ENCODE data around the gene PKDREJ. TPM values are rescaled to one million over a fixed set of nuclear protein-coding genes. Genes with fewer than 3 reads are reported as not detected.

Gene PKDREJ
- total and polyA plus RNA-seq, 7 experiments from 2014 or later = not detected

DNA sequence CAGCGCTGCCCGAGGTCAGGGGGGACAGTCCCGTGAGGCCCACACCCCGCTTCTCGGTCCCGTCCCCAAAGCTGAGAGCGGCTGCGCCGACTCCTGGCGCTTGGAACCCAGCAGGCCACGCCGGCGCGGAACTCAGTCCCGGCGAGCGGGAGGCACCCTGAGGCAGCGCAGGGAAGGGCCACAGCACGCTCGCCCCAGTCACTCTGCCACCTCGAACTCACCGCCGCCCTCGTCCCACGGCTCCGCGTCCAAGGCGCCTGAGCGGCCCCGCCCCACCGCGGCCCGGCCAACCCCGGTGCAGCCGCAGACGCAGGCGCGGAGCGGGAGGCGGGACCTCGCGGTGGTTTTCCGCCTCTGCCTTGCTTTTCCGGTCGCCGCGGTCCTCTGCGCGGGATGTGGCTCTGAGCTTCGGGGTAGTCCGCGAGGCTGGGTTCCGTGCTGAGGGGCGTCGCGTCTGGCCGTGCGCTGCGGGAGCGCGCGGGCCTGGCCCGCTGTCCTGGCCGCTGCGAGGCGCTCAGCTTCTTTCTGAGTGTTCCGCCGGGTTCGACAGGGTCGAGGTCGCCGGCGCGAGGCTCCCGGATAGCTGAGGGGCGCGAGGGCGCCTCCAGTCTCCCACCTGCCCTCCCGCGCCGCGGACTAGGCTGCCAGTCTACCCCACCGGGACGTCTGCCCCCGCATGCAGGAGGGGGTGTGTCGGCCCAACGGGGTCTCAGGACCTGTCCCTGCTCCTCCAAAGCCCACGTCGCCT, 12.9 kb downstream of the PKDREJ start, which contains the start of gene CDPF1:
Gene CDPF1 (minus strand): TSS at position 259 of the 748 bp plus-strand sequence. CDS start 2,009 bp downstream, outside the sequence.
- H3K27ac Mint-ChIP-seq = peak within 1 kb of the TSS; percentile 51 to 92 (median 77)
- peak within 1 kb of the TSS; percentile 77 for H3K27ac ChIP-seq (ENCODE audit: low read depth, low read length)
- ChIA-PET CTCF (interaction anchor here (0.8 to 1.3 kb wide), 3 partner anchors 46 to 129 kb away, joined by 3 to 4 read pairs (median 3); no protein-coding TSS in a partner anchor), POLR2A (interaction anchor here (0.7 to 3.1 kb wide), 7 partner anchors 9 to 214 kb away, joined by 3 to 19 read pairs (median 4); partner anchors contain the start of genes GTSE1 and TTC38)
- peaks cover 0 to 5% (median 0%) of the 10 kb centered on the region in 11 donors for H3K9me3 Mint-ChIP-seq
- DNase-seq = peak; percentile 82 to 96 (median 86)
- H3K27me3 ChIP-seq (ENCODE audit: control insufficient read depth in 2 of 2, insufficient read depth in 2 of 2, low read length in 2 of 2) = no peaks in the 10 kb centered on the region
- intact Hi-C loops (cut with micrococcal nuclease) = loop anchor here (1.0 to 10.0 kb wide), 8 partner anchors 17 to 238 kb away; partner anchors contain the start of genes GTSE1 (in 2 of the 2) and TRMU (in 1 of the 2)
- H3K4me3 ChIP-seq (ENCODE audit: low read length) = peak within 1 kb of the TSS; percentile 71
- H3K4me3 Mint-ChIP-seq = peak within 1 kb of the TSS; percentile 74 to 93 (median 83)
- H3K4me1 ChIP-seq (ENCODE audit: control insufficient read depth in 2 of 2, insufficient read depth in 2 of 2, low read length in 2 of 2) = peaks cover 5 to 7% of the 10 kb centered on the region in 2 donors
- H3K27me3 Mint-ChIP-seq = no peaks in the 10 kb centered on the region
- peaks cover 0 to 4% (median 0%) of the 10 kb centered on the region in 3 experiments for H3K36me3 ChIP-seq (ENCODE audit: control insufficient read depth in 2 of 3, insufficient read depth in 3 of 3, low read length in 3 of 3)
- H3K4me1 Mint-ChIP-seq = peaks cover 17 to 32% (median 29%) of the 10 kb centered on the region in 7 donors
- peak; percentile 97 for ATAC-seq
- peaks cover 0 to 6% (median 0%) of the 10 kb centered on the region in 5 donors for H3K36me3 Mint-ChIP-seq
- H3K9me3 ChIP-seq (ENCODE audit: control insufficient read depth in 2 of 3, low read length in 3 of 3) = no peaks in the 10 kb centered on the region

DNA sequence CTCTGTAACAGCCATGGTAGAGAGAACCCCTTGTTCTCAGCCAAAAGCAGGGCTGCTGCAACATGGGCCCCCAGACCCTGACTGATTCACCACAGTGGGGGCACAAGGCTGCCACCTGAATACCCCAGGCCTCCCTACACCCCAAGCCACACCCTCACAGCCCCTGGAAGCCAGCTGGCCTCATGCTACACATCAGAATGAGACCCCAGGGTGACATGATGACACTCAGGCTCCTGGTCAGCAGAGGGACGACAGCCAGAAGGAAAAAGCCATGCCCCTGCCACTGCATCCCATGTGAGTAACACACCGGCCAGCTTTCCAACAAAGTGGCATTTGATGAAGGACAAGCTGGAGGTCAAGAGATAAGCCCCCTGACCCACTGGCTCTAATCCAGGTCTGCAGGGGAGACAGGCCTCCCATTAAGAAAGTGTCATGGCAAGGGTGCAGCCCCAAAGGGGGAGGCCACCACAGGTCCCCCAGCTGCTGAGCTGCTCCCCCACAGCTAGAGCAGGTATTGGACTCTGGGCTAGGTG, 15.6 kb downstream of the PKDREJ start:
- CTCF ChIA-PET = interaction anchor here (0.6 to 1.5 kb wide), 2 partner anchors 14 to 49 kb away, joined by 3 to 6 read pairs; partner anchors contain the start of gene GTSE1
- peak overlapping the region in 2 of 10 donors; percentile 48 to 93 for H3K4me3 Mint-ChIP-seq

DNA sequence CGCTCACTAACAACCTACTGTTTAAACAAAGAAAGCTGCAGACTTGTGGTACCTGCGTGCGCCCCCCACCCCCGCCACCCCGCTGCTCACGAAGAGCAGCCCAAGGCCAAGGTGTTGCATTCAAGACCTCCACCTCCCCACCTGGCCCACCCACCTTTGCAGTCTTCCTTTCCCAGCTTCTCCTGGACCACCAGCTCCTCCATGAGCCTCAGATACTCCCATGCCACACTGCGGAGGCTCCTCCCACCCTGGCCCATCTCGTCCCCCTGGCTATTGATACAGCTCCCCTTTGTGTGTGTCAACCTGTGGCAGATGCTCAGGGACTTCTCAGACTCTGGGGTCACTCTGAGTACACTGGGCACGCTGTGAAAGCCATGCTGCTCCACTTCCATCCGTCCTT, 17.0 kb downstream of the PKDREJ start:
- H3K4me1 ChIP-seq (ENCODE audit: control insufficient read depth in 2 of 2, insufficient read depth in 2 of 2, low read length in 2 of 2) = peaks cover 3 to 5% of the 10 kb centered on the region in 2 donors
- H3K4me3 Mint-ChIP-seq = no peak overlapping the region
- H3K27ac ChIP-seq (ENCODE audit: low read depth, low read length) = no peak overlapping the region
- peaks cover 8 to 18% (median 17%) of the 10 kb centered on the region in 7 donors for H3K4me1 Mint-ChIP-seq
- peaks cover 0 to 20% (median 0%) of the 10 kb centered on the region in 3 experiments for H3K36me3 ChIP-seq (ENCODE audit: control insufficient read depth in 2 of 3, insufficient read depth in 3 of 3, low read length in 3 of 3)
- no peaks in the 10 kb centered on the region for H3K9me3 ChIP-seq (ENCODE audit: control insufficient read depth in 2 of 3, low read length in 3 of 3)
- no peak overlapping the region for H3K4me3 ChIP-seq (ENCODE audit: low read length)
- H3K36me3 Mint-ChIP-seq = peaks cover 0 to 10% (median 4%) of the 10 kb centered on the region in 5 donors
- intact Hi-C loops (cut with micrococcal nuclease) = no loop called here
- H3K9me3 Mint-ChIP-seq = no peaks in the 10 kb centered on the region
- DNase-seq (no peak), ATAC-seq (no peak)
- peak overlapping the region in 1 of 9 donors; percentile 49 for H3K27ac Mint-ChIP-seq
- ChIA-PET CTCF (interaction anchor here (0.6 kb wide), 1 partner anchor 66 kb away, joined by 3 read pairs; no protein-coding TSS in a partner anchor), POLR2A (no interaction called here)
- H3K27me3 Mint-ChIP-seq = no peaks in the 10 kb centered on the region
- no peaks in the 10 kb centered on the region for H3K27me3 ChIP-seq (ENCODE audit: control insufficient read depth in 2 of 2, insufficient read depth in 2 of 2, low read length in 2 of 2)

More for the DNA sequence above, 15.6 kb downstream of the PKDREJ start:
- peaks cover 17 to 27% (median 25%) of the 10 kb centered on the region in 7 donors for H3K4me1 Mint-ChIP-seq
- H3K4me3 ChIP-seq (ENCODE audit: low read length) = no peak overlapping the region
- H3K9me3 ChIP-seq (ENCODE audit: control insufficient read depth in 2 of 3, low read length in 3 of 3) = no peaks in the 10 kb centered on the region
- DNase-seq = no peak
- no peak for ATAC-seq
- intact Hi-C loops (cut with micrococcal nuclease) = no loop called here
- H3K4me1 ChIP-seq (ENCODE audit: control insufficient read depth in 2 of 2, insufficient read depth in 2 of 2, low read length in 2 of 2) = peaks cover 5 to 7% of the 10 kb centered on the region in 2 donors
- peaks cover 0 to 20% (median 0%) of the 10 kb centered on the region in 3 experiments for H3K36me3 ChIP-seq (ENCODE audit: control insufficient read depth in 2 of 3, insufficient read depth in 3 of 3, low read length in 3 of 3)
- H3K27ac ChIP-seq (ENCODE audit: low read depth, low read length) = no peak overlapping the region
- POLR2A ChIA-PET = interaction anchor here (2.0 kb wide), 1 partner anchor 49 kb away, joined by 7 read pairs; the partner anchor contains the start of gene GTSE1
- no peaks in the 10 kb centered on the region for H3K27me3 Mint-ChIP-seq
- peaks cover 0 to 10% (median 4%) of the 10 kb centered on the region in 5 donors for H3K36me3 Mint-ChIP-seq
- H3K27me3 ChIP-seq (ENCODE audit: control insufficient read depth in 2 of 2, insufficient read depth in 2 of 2, low read length in 2 of 2) = no peaks in the 10 kb centered on the region
- no peak overlapping the region for H3K27ac Mint-ChIP-seq
- no peaks in the 10 kb centered on the region for H3K9me3 Mint-ChIP-seq

DNA sequence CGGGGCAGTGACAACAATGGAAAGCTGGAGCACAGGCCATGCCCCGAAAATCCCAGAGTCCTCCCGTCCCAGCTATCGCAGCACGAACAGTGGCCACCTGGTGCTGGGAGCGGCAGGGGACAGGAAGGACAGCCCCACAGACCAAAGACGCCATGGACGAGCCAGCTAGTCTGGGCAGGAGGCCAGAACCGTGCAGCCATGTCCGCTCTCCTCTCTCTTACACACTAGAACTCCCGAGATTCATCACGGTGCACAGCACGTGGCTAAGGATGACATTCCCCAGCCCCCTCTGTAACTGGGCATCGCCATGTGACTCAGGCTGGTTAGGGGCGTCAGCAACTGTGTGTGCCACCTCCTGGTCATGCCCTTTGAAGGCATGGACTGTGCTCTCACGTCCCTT, 17.6 kb downstream of the PKDREJ start:
- CTCF ChIA-PET = interaction anchor here (0.5 kb wide), 1 partner anchor 90 kb away, joined by 3 read pairs; no protein-coding TSS in a partner anchor
- H3K36me3 Mint-ChIP-seq = peaks cover 0 to 10% (median 4%) of the 10 kb centered on the region in 5 donors
- H3K4me3 Mint-ChIP-seq = no peak overlapping the region
- POLR2A ChIA-PET = interaction anchor here (0.5 kb wide), 1 partner anchor 1054 kb away, joined by 3 read pairs; no protein-coding TSS in a partner anchor
- peaks cover 6 to 22% (median 18%) of the 10 kb centered on the region in 7 donors for H3K4me1 Mint-ChIP-seq
- H3K27me3 Mint-ChIP-seq = no peaks in the 10 kb centered on the region
- H3K36me3 ChIP-seq (ENCODE audit: control insufficient read depth in 2 of 3, insufficient read depth in 3 of 3, low read length in 3 of 3) = peaks cover 0 to 20% (median 0%) of the 10 kb centered on the region in 3 experiments
- no peaks in the 10 kb centered on the region for H3K27me3 ChIP-seq (ENCODE audit: control insufficient read depth in 2 of 2, insufficient read depth in 2 of 2, low read length in 2 of 2)
- H3K4me1 ChIP-seq (ENCODE audit: control insufficient read depth in 2 of 2, insufficient read depth in 2 of 2, low read length in 2 of 2) = peaks cover 4 to 5% of the 10 kb centered on the region in 2 donors
- no peak overlapping the region for H3K27ac Mint-ChIP-seq
- H3K4me3 ChIP-seq (ENCODE audit: low read length) = no peak overlapping the region
- H3K9me3 ChIP-seq (ENCODE audit: control insufficient read depth in 2 of 3, low read length in 3 of 3) = no peaks in the 10 kb centered on the region
- intact Hi-C loops (cut with micrococcal nuclease) = no loop called here
- no peak overlapping the region for H3K27ac ChIP-seq (ENCODE audit: low read depth, low read length)
- ATAC-seq (no peak), DNase-seq (no peak)
- H3K9me3 Mint-ChIP-seq = no peaks in the 10 kb centered on the region

DNA sequence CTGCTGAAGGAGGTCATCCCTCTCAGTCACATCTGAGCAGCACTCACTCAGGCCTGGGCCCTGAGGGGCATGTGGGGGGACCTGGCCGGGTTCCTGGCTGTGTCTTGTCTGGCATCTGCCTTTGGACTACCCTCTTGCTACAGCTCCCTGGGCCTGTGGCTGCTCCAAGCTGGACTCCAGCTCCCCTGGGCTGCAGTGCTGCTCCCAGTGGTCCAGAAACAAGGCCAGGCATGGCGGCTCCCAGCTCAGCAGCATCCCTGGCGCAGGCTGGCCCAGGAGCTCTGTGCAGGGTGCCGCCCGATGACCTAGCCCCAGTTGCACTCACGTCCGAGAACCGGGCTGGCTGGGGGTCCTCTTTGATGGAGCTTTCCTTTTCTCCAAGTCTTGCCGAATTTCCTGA, 18.4 kb downstream of the PKDREJ start:
- Histone ChIP-seq H3K36me3 (ENCODE audit: control insufficient read depth in 2 of 3, insufficient read depth in 3 of 3, low read length in 3 of 3) (peaks cover 0 to 20% (median 0%) of the 10 kb centered on the region in 3 experiments), H3K9me3 (ENCODE audit: control insufficient read depth in 2 of 3, low read length in 3 of 3) (no peaks in the 10 kb centered on the region), H3K27ac (ENCODE audit: low read depth, low read length) (no peak overlapping the region), H3K4me1 (ENCODE audit: control insufficient read depth in 2 of 2, insufficient read depth in 2 of 2, low read length in 2 of 2) (peaks cover 11 to 12% of the 10 kb centered on the region in 2 donors), H3K4me3 (ENCODE audit: low read length) (no peak overlapping the region), H3K27me3 (ENCODE audit: control insufficient read depth in 2 of 2, insufficient read depth in 2 of 2, low read length in 2 of 2) (no peaks in the 10 kb centered on the region)
- ChIA-PET POLR2A (no interaction called here), CTCF (interaction anchor here (1.1 kb wide), 1 partner anchor 123 kb away, joined by 4 read pairs; no protein-coding TSS in a partner anchor)
- Mint-ChIP-seq H3K27ac (no peak overlapping the region), H3K9me3 (no peaks in the 10 kb centered on the region), H3K27me3 (no peaks in the 10 kb centered on the region), H3K4me3 (no peak overlapping the region), H3K4me1 (peaks cover 13 to 29% (median 25%) of the 10 kb centered on the region in 7 donors), H3K36me3 (peaks cover 0 to 10% (median 4%) of the 10 kb centered on the region in 5 donors)
- intact Hi-C loops (cut with micrococcal nuclease) = no loop called here
- ATAC-seq = no peak
- no peak for DNase-seq

DNA sequence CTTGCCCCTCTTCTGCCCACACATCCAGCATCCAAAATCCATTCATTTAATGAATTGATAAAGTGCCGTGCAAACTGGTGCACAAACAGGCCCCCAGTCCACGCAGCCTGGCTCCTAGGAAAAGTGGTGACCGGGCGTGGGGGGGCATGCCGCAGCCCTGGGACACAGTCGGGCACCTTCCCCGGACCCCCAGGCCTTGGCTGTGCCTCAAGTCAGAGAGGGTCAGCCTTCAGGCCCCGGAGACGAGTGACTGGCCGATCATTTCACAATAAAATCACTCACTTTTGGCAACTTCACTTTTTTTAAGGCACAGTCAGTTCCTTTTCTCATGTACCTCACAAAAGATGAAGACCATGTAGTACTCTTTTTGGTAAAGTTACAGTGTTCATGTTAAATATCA, 21.1 kb downstream of the PKDREJ start:
- Mint-ChIP-seq H3K27me3 (no peaks in the 10 kb centered on the region), H3K27ac (no peak overlapping the region), H3K36me3 (peaks cover 0 to 19% (median 4%) of the 10 kb centered on the region in 5 donors), H3K4me1 (peaks cover 17 to 34% (median 23%) of the 10 kb centered on the region in 7 donors), H3K4me3 (no peak overlapping the region), H3K9me3 (no peaks in the 10 kb centered on the region)
- H3K4me1 ChIP-seq (ENCODE audit: control insufficient read depth in 2 of 2, insufficient read depth in 2 of 2, low read length in 2 of 2) = peaks cover 9 to 19% of the 10 kb centered on the region in 2 donors
- DNase-seq = no peak
- no peak overlapping the region for H3K4me3 ChIP-seq (ENCODE audit: low read length)
- peaks cover 0 to 20% (median 0%) of the 10 kb centered on the region in 3 experiments for H3K36me3 ChIP-seq (ENCODE audit: control insufficient read depth in 2 of 3, insufficient read depth in 3 of 3, low read length in 3 of 3)
- ATAC-seq = peak; percentile 27
- no peaks in the 10 kb centered on the region for H3K9me3 ChIP-seq (ENCODE audit: control insufficient read depth in 2 of 3, low read length in 3 of 3)
- intact Hi-C loops (cut with micrococcal nuclease) = no loop called here
- CTCF ChIA-PET = no interaction called here
- no peaks in the 10 kb centered on the region for H3K27me3 ChIP-seq (ENCODE audit: control insufficient read depth in 2 of 2, insufficient read depth in 2 of 2, low read length in 2 of 2)
- POLR2A ChIA-PET = no interaction called here
- H3K27ac ChIP-seq (ENCODE audit: low read depth, low read length) = no peak overlapping the region

Data from naive thymus-derived CD4-positive, alpha-beta T cell (primary cell).